ENCODE results near the gene SMPD2. TPM values are rescaled to one million over a fixed set of nuclear protein-coding genes. Genes with fewer than 3 reads are reported as not detected.
"Not testable (repeated sequence)": the region's sequence is repeated elsewhere in the genome, so short reads cannot be mapped to it uniquely, and the experiment has no call there.

The SMPD2 gene
- total RNA-seq, 3 donors from 2014 or later = 12.5 to 19.4 (median 15.6) TPM

- H3K27me3 Mint-ChIP-seq (ENCODE audit: low read depth) = no peaks in the 10 kb centered on the region
- DNase-seq = no peak
- H3K36me3 Mint-ChIP-seq (ENCODE audit: insufficient read depth) = peaks cover 7% of the 10 kb centered on the region
- ATAC-seq = no peak
- H3K9me3 Mint-ChIP-seq = no peaks in the 10 kb centered on the region
- H3K4me3 Mint-ChIP-seq = no peak overlapping the region
- H3K4me1 Mint-ChIP-seq (ENCODE audit: low read depth) = peaks cover 57% of the 10 kb centered on the region
Measured at GRCh38 chr6:109451376-109451775, 10.9 kb downstream of the SMPD2 start.

- ATAC-seq (no peak), DNase-seq (no peak)
- Mint-ChIP-seq H3K9me3 (no peaks in the 10 kb centered on the region), H3K27me3 (ENCODE audit: low read depth) (no peaks in the 10 kb centered on the region), H3K4me3 (no peak overlapping the region), H3K4me1 (ENCODE audit: low read depth) (peaks cover 62% of the 10 kb centered on the region), H3K36me3 (ENCODE audit: insufficient read depth) (peaks cover 4% of the 10 kb centered on the region)
Measured at GRCh38 chr6:109452181-109452580, 11.7 kb downstream of the SMPD2 start.

- H3K4me1 Mint-ChIP-seq (ENCODE audit: low read depth) = peaks cover 68% of the 10 kb centered on the region
- peaks cover 4% of the 10 kb centered on the region for H3K36me3 Mint-ChIP-seq (ENCODE audit: insufficient read depth)
- ATAC-seq = no peak
- H3K27me3 Mint-ChIP-seq (ENCODE audit: low read depth) = no peaks in the 10 kb centered on the region
- H3K4me3 Mint-ChIP-seq = no peak overlapping the region
- no peaks in the 10 kb centered on the region for H3K9me3 Mint-ChIP-seq
- no peak for DNase-seq
Measured at GRCh38 chr6:109453156-109453555, 12.6 kb downstream of the SMPD2 start.

GRCh38 chr6:109453594-109454495 lies 13.3 kb downstream of the SMPD2 start:
- Mint-ChIP-seq H3K9me3 (no peaks in the 10 kb centered on the region), H3K36me3 (ENCODE audit: insufficient read depth) (peaks cover 5% of the 10 kb centered on the region), H3K4me3 (peak overlapping the region; percentile 90), H3K27me3 (ENCODE audit: low read depth) (no peaks in the 10 kb centered on the region), H3K4me1 (ENCODE audit: low read depth) (peaks cover 70% of the 10 kb centered on the region)
- DNase-seq = no peak
- ATAC-seq = no peak

GRCh38 chr6:109454496-109455436 lies 14.2 kb downstream of the SMPD2 start:
- H3K4me3 Mint-ChIP-seq = peak overlapping the region; percentile 90

GRCh38 chr6:109455437-109456110 lies 15.1 kb downstream of the SMPD2 start, which contains the start of gene MICAL1:
MICAL1 (minus strand) TSS chr6:109455772; CDS start chr6:109454196, 1,576 bp downstream.
- peak within 1 kb of the TSS; percentile 90 for H3K4me3 Mint-ChIP-seq
- H3K27me3 Mint-ChIP-seq (ENCODE audit: low read depth) = no peaks in the 10 kb centered on the region
- H3K4me1 Mint-ChIP-seq (ENCODE audit: low read depth) = peaks cover 69% of the 10 kb centered on the region
- DNase-seq (peak; percentile 44), ATAC-seq (peak; percentile 37 to 47)
- no peaks in the 10 kb centered on the region for H3K9me3 Mint-ChIP-seq
- H3K36me3 Mint-ChIP-seq (ENCODE audit: insufficient read depth) = peaks cover 9% of the 10 kb centered on the region

More at GRCh38 chr6:109454496-109455436, 14.2 kb downstream of the SMPD2 start:
- peaks cover 9% of the 10 kb centered on the region for H3K36me3 Mint-ChIP-seq (ENCODE audit: insufficient read depth)
- peak; percentile 35 to 47 for ATAC-seq
- H3K27me3 Mint-ChIP-seq (ENCODE audit: low read depth) = no peaks in the 10 kb centered on the region
- H3K9me3 Mint-ChIP-seq = no peaks in the 10 kb centered on the region
- DNase-seq = peak; percentile 54
- peaks cover 74% of the 10 kb centered on the region for H3K4me1 Mint-ChIP-seq (ENCODE audit: low read depth)

- Mint-ChIP-seq H3K36me3 (ENCODE audit: insufficient read depth) (peaks cover 8% of the 10 kb centered on the region), H3K4me1 (ENCODE audit: low read depth) (peaks cover 65% of the 10 kb centered on the region), H3K27me3 (ENCODE audit: low read depth) (no peaks in the 10 kb centered on the region), H3K9me3 (no peaks in the 10 kb centered on the region), H3K4me3 (peak overlapping the region; percentile 53)
- DNase-seq = no peak
- ATAC-seq = no peak
Measured at GRCh38 chr6:109456111-109456583, 15.6 kb downstream of the SMPD2 start.

- ATAC-seq (no peak), DNase-seq (no peak)
- Mint-ChIP-seq H3K4me3 (peak overlapping the region; percentile 49), H3K36me3 (ENCODE audit: insufficient read depth) (peaks cover 14% of the 10 kb centered on the region), H3K4me1 (ENCODE audit: low read depth) (peaks cover 68% of the 10 kb centered on the region), H3K9me3 (peaks cover 2% of the 10 kb centered on the region), H3K27me3 (ENCODE audit: low read depth) (no peaks in the 10 kb centered on the region)
Measured at GRCh38 chr6:109456710-109457561, 16.4 kb downstream of the SMPD2 start.

GRCh38 chr6:109457562-109457996 lies 17.1 kb downstream of the SMPD2 start:
- Mint-ChIP-seq H3K4me1 (ENCODE audit: low read depth) (peaks cover 67% of the 10 kb centered on the region), H3K9me3 (peaks cover 3% of the 10 kb centered on the region), H3K27me3 (ENCODE audit: low read depth) (no peaks in the 10 kb centered on the region), H3K36me3 (ENCODE audit: insufficient read depth) (peaks cover 20% of the 10 kb centered on the region), H3K4me3 (peak overlapping the region; percentile 42)
- no peak for ATAC-seq
- no peak for DNase-seq

GRCh38 chr6:109458774-109459531 lies 18.4 kb downstream of the SMPD2 start:
- H3K4me3 Mint-ChIP-seq = no peak overlapping the region

GRCh38 chr6:109460161-109460829 lies 19.8 kb downstream of the SMPD2 start:
- DNase-seq (no peak), ATAC-seq (no peak)
- Mint-ChIP-seq H3K4me3 (no peak overlapping the region), H3K27me3 (ENCODE audit: low read depth) (no peaks in the 10 kb centered on the region), H3K9me3 (peaks cover 3% of the 10 kb centered on the region), H3K4me1 (ENCODE audit: low read depth) (peaks cover 58% of the 10 kb centered on the region), H3K36me3 (ENCODE audit: insufficient read depth) (peaks cover 33% of the 10 kb centered on the region)

More at GRCh38 chr6:109458774-109459531, 18.4 kb downstream of the SMPD2 start:
- peaks cover 25% of the 10 kb centered on the region for H3K36me3 Mint-ChIP-seq (ENCODE audit: insufficient read depth)
- peaks cover 59% of the 10 kb centered on the region for H3K4me1 Mint-ChIP-seq (ENCODE audit: low read depth)
- DNase-seq (peak; percentile 35), ATAC-seq (peak; percentile 74 to 76)
- H3K27me3 Mint-ChIP-seq (ENCODE audit: low read depth) = no peaks in the 10 kb centered on the region
- H3K9me3 Mint-ChIP-seq = peaks cover 3% of the 10 kb centered on the region

GRCh38 chr6:109461205-109461604 lies 20.7 kb downstream of the SMPD2 start:
- not testable (repeated sequence) for H3K4me3 Mint-ChIP-seq; H3K9me3 Mint-ChIP-seq; DNase-seq; ATAC-seq; H3K27me3 Mint-ChIP-seq (ENCODE audit: low read depth)
- H3K4me1 Mint-ChIP-seq (ENCODE audit: low read depth) = peaks cover 66% of the 10 kb centered on the region
- H3K36me3 Mint-ChIP-seq (ENCODE audit: insufficient read depth) = peaks cover 41% of the 10 kb centered on the region

Data from activated T-cell treated with anti-CD3 and anti-CD28 coated beads, Interleukin-2, amount 50 U/mL, for 4 hours (primary cell).